Measurements from ENCODE around the gene PPFIA4. TPM values are rescaled to one million over a fixed set of nuclear protein-coding genes. Genes with fewer than 3 reads are reported as not detected.

The PPFIA4 gene
- total RNA-seq, 1 donor from 2014 or later = 22.2 TPM

GRCh38 chr1:203049576-203050180 is 23.4 kb downstream of the PPFIA4 start:
- Histone ChIP-seq H3K36me3 (peaks cover 3 to 20% of the 10 kb centered on the region in 2 donors), H3K27me3 (no peaks in the 10 kb centered on the region), H3K27ac (no peak overlapping the region), H3K9me3 (no peaks in the 10 kb centered on the region), H3K4me1 (no peaks in the 10 kb centered on the region), H3K4me3 (no peak overlapping the region)
- DNase-seq (ENCODE audit: low spot score in 2 of 2) = no peak
- intact Hi-C loops (cut with DNase I) = no loop called here
- TF ChIP-seq CTCF (IDR thresholded peaks at IDR 0.05) = no peak

- DNase-seq (ENCODE audit: low spot score in 2 of 2) = no peak
- intact Hi-C loops (cut with DNase I) = no loop called here
- Histone ChIP-seq H3K36me3 (peaks cover 3 to 20% of the 10 kb centered on the region in 2 donors), H3K27me3 (no peaks in the 10 kb centered on the region), H3K27ac (no peak overlapping the region), H3K9me3 (no peaks in the 10 kb centered on the region), H3K4me1 (no peaks in the 10 kb centered on the region), H3K4me3 (no peak overlapping the region)
- no peak for TF ChIP-seq CTCF (IDR thresholded peaks at IDR 0.05)
Observed at GRCh38 chr1:203050826-203051225, 24.5 kb downstream of the PPFIA4 start.

GRCh38 chr1:203051841-203052324 is 25.6 kb downstream of the PPFIA4 start:
- Histone ChIP-seq H3K4me3 (no peak overlapping the region), H3K9me3 (no peaks in the 10 kb centered on the region), H3K27me3 (no peaks in the 10 kb centered on the region), H3K27ac (no peak overlapping the region), H3K36me3 (peaks cover 3 to 22% of the 10 kb centered on the region in 2 donors), H3K4me1 (no peaks in the 10 kb centered on the region)
- TF ChIP-seq CTCF (IDR thresholded peaks at IDR 0.05) = no peak
- no peak for DNase-seq (ENCODE audit: low spot score in 2 of 2)
- intact Hi-C loops (cut with DNase I) = no loop called here

- H3K4me3 ChIP-seq = no peak overlapping the region
- no peak for DNase-seq (ENCODE audit: low spot score in 2 of 2)
- peaks cover 3 to 18% of the 10 kb centered on the region in 2 donors for H3K36me3 ChIP-seq
- intact Hi-C loops (cut with DNase I) = no loop called here
- no peaks in the 10 kb centered on the region for H3K27me3 ChIP-seq
- no peak overlapping the region for H3K27ac ChIP-seq
- TF ChIP-seq CTCF (IDR thresholded peaks at IDR 0.05) = no peak
- no peaks in the 10 kb centered on the region for H3K4me1 ChIP-seq
- H3K9me3 ChIP-seq = no peaks in the 10 kb centered on the region
Observed at GRCh38 chr1:203052601-203053000, 26.3 kb downstream of the PPFIA4 start.

- no peaks in the 10 kb centered on the region for H3K27me3 ChIP-seq
- no peak for TF ChIP-seq CTCF (IDR thresholded peaks at IDR 0.05)
- intact Hi-C loops (cut with DNase I) = no loop called here
Observed at GRCh38 chr1:203054184-203054583, 27.9 kb downstream of the PPFIA4 start.

More at GRCh38 chr1:203054184-203054583, 27.9 kb downstream of the PPFIA4 start:
- Histone ChIP-seq H3K27ac (no peak overlapping the region), H3K4me3 (no peak overlapping the region), H3K9me3 (no peaks in the 10 kb centered on the region), H3K36me3 (peaks cover 3 to 12% of the 10 kb centered on the region in 2 donors), H3K4me1 (no peaks in the 10 kb centered on the region)
- DNase-seq (ENCODE audit: low spot score in 2 of 2) = no peak
